Nephron (organoid): ENCODE data around the gene HECW1.
"Not testable (repeated sequence)": the region's sequence is repeated elsewhere in the genome, so short reads cannot be mapped to it uniquely, and the experiment has no call there.

Source experiments
- H3K27ac Mint-ChIP-seq, 3 experiments: 2 replicates each; pipeline ENCODE4 v1.8.0; 2020; ENCODE audit warnings: mixed read lengths in 3 of 3, mild to moderate bottlenecking in 2 of 3, moderate library complexity in 1 of 3
- H3K27me3 Mint-ChIP-seq: 2 replicates; pipeline ENCODE4 v1.8.0; 2021; ENCODE audit warnings: low read depth, mild to moderate bottlenecking, moderate library complexity, mixed read lengths
- H3K36me3 Mint-ChIP-seq: 2 replicates; pipeline ENCODE4 v1.8.0; 2020; ENCODE audit warnings: low read depth, mixed read lengths
- H3K4me1 Mint-ChIP-seq: 2 replicates; pipeline ENCODE4 v1.8.0; 2020; ENCODE audit warnings: mixed read lengths
- H3K4me3 Mint-ChIP-seq, 3 experiments: 2 replicates each; pipeline ENCODE4 v1.8.0; 2020; ENCODE audit warnings: mild to moderate bottlenecking in 3 of 3, mixed read lengths in 3 of 3, moderate library complexity in 2 of 3
- H3K9me3 Mint-ChIP-seq: 2 replicates; pipeline ENCODE4 v1.8.0; 2020; ENCODE audit warnings: mixed read lengths
- CTCF ChIP-seq, 3 experiments: fragments of 200-600 bp; sonication (generic); IDR thresholded peaks; one replicate each; pipeline ENCODE4 v1.5.0; 2021; ENCODE audit warnings: antibody characterized with exemption in 3 of 3; ENCODE audit not compliant: unreplicated experiment in 3 of 3

Gene HECW1

GRCh38 chr7:43205171-43205795 is 92.8 kb downstream of the HECW1 start:
- peaks cover 10% of the 10 kb centered on the region for H3K4me1 Mint-ChIP-seq
- H3K27ac Mint-ChIP-seq = peak overlapping the region in 1 of 3 experiments; percentile 95
- no peak overlapping the region for H3K4me3 Mint-ChIP-seq
- H3K36me3 Mint-ChIP-seq = no peaks in the 10 kb centered on the region
- H3K9me3 Mint-ChIP-seq = no peaks in the 10 kb centered on the region
- TF ChIP-seq CTCF (IDR thresholded peaks at IDR 0.05; ENCODE audit: unreplicated experiment in 3 of 3) = no peak
- peaks cover under 1% of the 10 kb centered on the region for H3K27me3 Mint-ChIP-seq

GRCh38 chr7:43208242-43208641 is 95.8 kb downstream of the HECW1 start:
- no peak for TF ChIP-seq CTCF (IDR thresholded peaks at IDR 0.05; ENCODE audit: unreplicated experiment in 3 of 3)
- Mint-ChIP-seq H3K4me3 (no peak overlapping the region), H3K27me3 (peaks cover 3% of the 10 kb centered on the region), H3K4me1 (peaks cover 15% of the 10 kb centered on the region), H3K36me3 (no peaks in the 10 kb centered on the region), H3K9me3 (no peaks in the 10 kb centered on the region), H3K27ac (peak overlapping the region in 1 of 3 experiments; percentile 21)

GRCh38 chr7:43210539-43210938 is 98.1 kb downstream of the HECW1 start:
- not testable (repeated sequence) for H3K27ac Mint-ChIP-seq, H3K9me3 Mint-ChIP-seq, H3K36me3 Mint-ChIP-seq, H3K4me3 Mint-ChIP-seq, H3K27me3 Mint-ChIP-seq
- peaks cover 15% of the 10 kb centered on the region for H3K4me1 Mint-ChIP-seq

GRCh38 chr7:43211286-43211685 is 98.8 kb downstream of the HECW1 start:
- H3K27me3 Mint-ChIP-seq = peaks cover 16% of the 10 kb centered on the region
- H3K4me3 Mint-ChIP-seq = no peak overlapping the region
- H3K36me3 Mint-ChIP-seq = no peaks in the 10 kb centered on the region
- peaks cover 10% of the 10 kb centered on the region for H3K4me1 Mint-ChIP-seq
- TF ChIP-seq CTCF (IDR thresholded peaks at IDR 0.05; ENCODE audit: unreplicated experiment in 3 of 3) = no peak
- no peaks in the 10 kb centered on the region for H3K9me3 Mint-ChIP-seq
- H3K27ac Mint-ChIP-seq = peak overlapping the region in 1 of 3 experiments; percentile 34

- Mint-ChIP-seq H3K4me3 (no peak overlapping the region), H3K4me1 (peaks cover 6% of the 10 kb centered on the region), H3K27me3 (peaks cover 16% of the 10 kb centered on the region), H3K27ac (peak overlapping the region in 1 of 3 experiments; percentile 34), H3K9me3 (no peaks in the 10 kb centered on the region), H3K36me3 (no peaks in the 10 kb centered on the region)
- no peak for TF ChIP-seq CTCF (IDR thresholded peaks at IDR 0.05; ENCODE audit: unreplicated experiment in 3 of 3)
These were observed 99.2 kb downstream of the HECW1 start for GRCh38 chr7:43211693-43212092.

- Mint-ChIP-seq H3K36me3 (no peaks in the 10 kb centered on the region), H3K4me1 (peaks cover 5% of the 10 kb centered on the region), H3K9me3 (no peaks in the 10 kb centered on the region), H3K4me3 (no peak overlapping the region), H3K27me3 (peaks cover 16% of the 10 kb centered on the region), H3K27ac (no peak overlapping the region)
- no peak for TF ChIP-seq CTCF (IDR thresholded peaks at IDR 0.05; ENCODE audit: unreplicated experiment in 3 of 3)
These were observed 100.5 kb downstream of the HECW1 start for GRCh38 chr7:43212921-43213320.
